Endothelial cell of umbilical vein (primary cell): ENCODE results near the gene STIM1. TPM values are rescaled to one million over a fixed set of nuclear protein-coding genes. Genes with fewer than 3 reads are reported as not detected.

Experiments used
- BruUV-seq: library from RNA; stranded (reverse); fragments of 400-500 nt; replicated peaks from 2 replicates; lab custom pipeline; 2021; lab: Mats Ljungman, UMichigan
- CTCF ChIA-PET: fragments of 300-600, 350-600 bp; sonication (Branson Sonifier 250); formaldehyde crosslinking; loops from one replicate; lab custom pipeline; 2021; ENCODE audit warnings: antibody characterized with exemption, inconsistent platforms; lab: Charles Lee
- POLR2A ChIA-PET: fragments of 300-600, 350-600 bp; sonication (Branson Sonifier 250); formaldehyde crosslinking; loops from one replicate; lab custom pipeline; 2021; ENCODE audit warnings: antibody characterized with exemption, inconsistent platforms; lab: Charles Lee
- DNase-seq: peaks from one replicate; pipeline ENCODE4 v3.0.0-alpha.2; 2011; ENCODE audit warnings: low read depth, low spot score
- FAIRE-seq: peaks from 2 replicates; lab custom pipeline; 2011; peaks lifted over from hg19 to GRCh38; lab: Jason Lieb, UNC
- H2AFZ ChIP-seq: 2 replicates; pipeline ENCODE4 v1.6.0; 2012; ENCODE audit warnings: low read depth, low read length, control low read depth, inconsistent platforms
- H3K27ac ChIP-seq: 2 replicates; pipeline ENCODE4 v1.5.1; 2011; ENCODE audit warnings: low read depth, mild to moderate bottlenecking, control low read depth, low read length, moderate library complexity; ENCODE audit not compliant: insufficient read depth
- H3K27me3 ChIP-seq, 2 experiments: 2 replicates each; pipeline versions ENCODE4 v1.6.0 to v1.6.1; 2011; ENCODE audit warnings: low read length in 2 of 2, mixed read lengths in 1 of 2; ENCODE audit not compliant: control insufficient read depth in 2 of 2, insufficient read depth in 2 of 2
- H3K36me3 ChIP-seq, 2 experiments: 2 replicates in 1 of 2; 3 replicates in 1 of 2; pipeline ENCODE4 v1.5.1; 2011; ENCODE audit warnings: low read length in 2 of 2, mild to moderate bottlenecking in 1 of 2, moderate library complexity in 1 of 2; ENCODE audit not compliant: control insufficient read depth in 2 of 2, insufficient read depth in 2 of 2; ENCODE audit errors: extremely low read depth in 1 of 2
- H3K4me1 ChIP-seq: 3 replicates; pipeline ENCODE4 v1.5.1; 2011; ENCODE audit warnings: mild to moderate bottlenecking, low read length; ENCODE audit not compliant: control insufficient read depth, insufficient read depth; ENCODE audit errors: extremely low read depth
- H3K4me2 ChIP-seq: 2 replicates; pipeline ENCODE4 v1.6.1; 2011; ENCODE audit warnings: low read length, control low read depth, mixed read lengths; ENCODE audit not compliant: insufficient read depth
- H3K4me3 ChIP-seq, 3 experiments: fragments of 200-600 bp in 1 of 3; sonication (generic), shearing (Covaris generic) in 1 of 3; replicated peaks in 1 of 3; 2 replicates each; pipeline ENCODE4 v1.5.1; 2011 to 2016; ENCODE audit warnings: control low read depth in 3 of 3, low read length in 3 of 3, mild to moderate bottlenecking in 2 of 3, inconsistent platforms in 1 of 3, low read depth in 1 of 3, moderate library complexity in 1 of 3; ENCODE audit not compliant: insufficient read depth in 1 of 3
- H3K79me2 ChIP-seq: 2 replicates; pipeline ENCODE4 v1.6.0; 2012; ENCODE audit warnings: low read length, inconsistent platforms; ENCODE audit not compliant: control insufficient read depth, insufficient read depth
- H3K9ac ChIP-seq: replicated peaks from 2 replicates; pipeline ENCODE3; 2011; ENCODE audit warnings: low read length, control low read depth; ENCODE audit not compliant: insufficient read depth; ENCODE audit errors: extremely low read depth
- H3K9me1 ChIP-seq: replicated peaks from 3 replicates; pipeline ENCODE4 v1.6.0; 2011; ENCODE audit warnings: mild to moderate bottlenecking, low read length; ENCODE audit not compliant: control insufficient read depth, insufficient read depth; ENCODE audit errors: extremely low read depth
- H3K9me3 ChIP-seq: replicated peaks from 2 replicates; pipeline ENCODE4 v1.5.1; 2012; ENCODE audit warnings: low read length, inconsistent platforms; ENCODE audit not compliant: control insufficient read depth, insufficient read depth
- H4K20me1 ChIP-seq: replicated peaks from 2 replicates; pipeline ENCODE3; 2011; ENCODE audit warnings: mild to moderate bottlenecking, low read length; ENCODE audit not compliant: control insufficient read depth, insufficient read depth; ENCODE audit errors: extremely low read depth
- CTCF ChIP-seq, 2 donors: IDR thresholded peaks; 1 replicate in 1 of 2; 2 replicates in 1 of 2; pipeline ENCODE4 v1.5.1; 2011; ENCODE audit warnings: low read length in 2 of 2, mild to moderate bottlenecking in 2 of 2, moderate library complexity in 2 of 2, control low read depth in 1 of 2, inconsistent platforms in 1 of 2, low read depth in 1 of 2; ENCODE audit not compliant: insufficient read depth in 1 of 2; ENCODE audit errors: extremely low read depth in 1 of 2
- EZH2 ChIP-seq: IDR thresholded peaks from 2 replicates; pipeline ENCODE4 v1.6.1; 2012; ENCODE audit warnings: borderline replicate concordance, low read depth, mild to moderate bottlenecking, moderate library complexity, low read length, inconsistent platforms; ENCODE audit not compliant: severe bottlenecking
- FOS ChIP-seq: IDR thresholded peaks from 2 replicates; pipeline ENCODE4 v1.6.1; 2011; ENCODE audit warnings: mild to moderate bottlenecking, low read length, moderate library complexity, borderline replicate concordance; ENCODE audit not compliant: insufficient read depth
- GATA2 ChIP-seq: IDR thresholded peaks from 2 replicates; pipeline ENCODE4 v1.7.0; 2011; ENCODE audit warnings: low read depth, mild to moderate bottlenecking, moderate library complexity, mixed read lengths, low read length; ENCODE audit not compliant: insufficient read length, insufficient read depth
- JUN ChIP-seq: IDR thresholded peaks from 2 replicates; pipeline ENCODE4 v1.6.1; 2011; ENCODE audit warnings: borderline replicate concordance, low read depth; ENCODE audit not compliant: insufficient read length, insufficient read depth
- MAX ChIP-seq: IDR thresholded peaks from 2 replicates; pipeline ENCODE4 v1.6.1; 2011; ENCODE audit not compliant: insufficient read depth, insufficient read length
- MYC ChIP-seq: IDR thresholded peaks from one replicate; pipeline ENCODE4 v1.6.1; 2011; ENCODE audit warnings: mild to moderate bottlenecking, low read depth, low read length
- POLR2A ChIP-seq: IDR thresholded peaks from 2 replicates; pipeline ENCODE4 v1.6.1; 2012; ENCODE audit warnings: low read depth, mild to moderate bottlenecking, control low read depth, low read length
- POLR2AphosphoS5 ChIP-seq: IDR thresholded peaks from 2 replicates; pipeline ENCODE4 v1.6.1; 2012; ENCODE audit warnings: low read depth, mild to moderate bottlenecking, control low read depth, low read length, moderate library complexity; ENCODE audit not compliant: insufficient read depth
- dilution Hi-C: fragments of 300-500 bp; cut with MboI; formaldehyde crosslinking; loops from one replicate; pipeline ENCODE4 v1.15.0; 2019; ENCODE audit warnings: low sequenced_read_pairs; ENCODE audit not compliant: extremely low pct_ligation_motif_present
- intact Hi-C: fragments of 100-400 bp; cut with micrococcal nuclease; formaldehyde crosslinking; loops from one replicate; pipeline ENCODE4 v1.10.0; 2022
- polyA plus RNA-seq, 4 experiments: library from polyadenylated mRNA; depleted of rRNA in 3 of 4; stranded (reverse) in 3 of 4; unstranded in 1 of 4; fragments of >200 nt; gene quantifications; 2 replicates each; pipeline versions ENCODE4 v1.2.1 to v1.2.3, GENCODE V29; 2011 to 2012; ENCODE audit warnings: missing spikeins in 1 of 4
- total RNA-seq: library from RNA; stranded (reverse); gene quantifications from 2 replicates; pipeline ENCODE4 v1.2.3, GENCODE V29; 2021

STIM1 gene
- total and polyA plus RNA-seq, 2 donors (not counting 3 experiments of a cell fraction or from before 2014, with no cell fraction given) = 32.7 to 33.4 TPM

GRCh38 chr11:3817181-3817800, 38.2 kb upstream of the STIM1 start:
- Histone ChIP-seq H3K9me1 (no peaks in the 10 kb centered on the region), H3K4me3 (no peak overlapping the region), H3K4me2 (no peak overlapping the region), H3K79me2 (no peaks in the 10 kb centered on the region), H3K9ac (no peak overlapping the region), H3K4me1 (no peaks in the 10 kb centered on the region), H3K36me3 (peaks cover 0 to 2% of the 10 kb centered on the region in 2 experiments), H3K27me3 (no peaks in the 10 kb centered on the region), H3K27ac (no peak overlapping the region), H4K20me1 (no peaks in the 10 kb centered on the region), H2AFZ (no peak overlapping the region), H3K9me3 (no peaks in the 10 kb centered on the region)
- FAIRE-seq = no peak
- CTCF ChIA-PET = interaction anchor here (1.3 to 3.8 kb wide), 2 partner anchors 9 to 24 kb away, joined by 3 to 30 read pairs; partner anchors contain the start of gene PGAP2
- POLR2A ChIA-PET = no interaction called here
- no peak for TF ChIP-seq JUN
- no peak for TF ChIP-seq MYC
- TF ChIP-seq POLR2A = no peak
- TF ChIP-seq GATA2 = no peak
- no peak for TF ChIP-seq MAX
- no peak for TF ChIP-seq CTCF (IDR thresholded peaks at IDR 0.05; ENCODE audit: extremely low read depth in 1 of 2, insufficient read depth in 1 of 2, low read depth in 1 of 2, low read length in 2 of 2)
- no peak for TF ChIP-seq FOS
- TF ChIP-seq POLR2AphosphoS5 = no peak
- TF ChIP-seq EZH2 = no peak
- DNase-seq = no peak
- BruUV-seq = no TSS peak
- dilution Hi-C loops = no loop called here
- intact Hi-C loops = no loop called here
